Activated T-cell treated with anti-CD3 and anti-CD28 coated beads, Interleukin-2, amount 50 U/mL, for 4 hours (primary cell): Measurements from ENCODE around the gene SCMH1. TPM values are rescaled to one million over a fixed set of nuclear protein-coding genes. Genes with fewer than 3 reads are reported as not detected.

Experiments used
- ATAC-seq, 2 donors: fragments of 200-7000 bp; cut with Tn5 transposase; one replicate each; pipeline ENCODE4 v1.10.0; 2021
- DNase-seq: peaks from one replicate; pipeline ENCODE4 v3.0.0-alpha.2; 2020
- H3K27me3 Mint-ChIP-seq: one replicate; pipeline ENCODE4 v1.8.0; 2021; ENCODE audit warnings: low read depth, mixed read lengths
- H3K36me3 Mint-ChIP-seq: one replicate; pipeline ENCODE4 v1.8.0; 2022; ENCODE audit warnings: mixed read lengths; ENCODE audit not compliant: insufficient read depth
- H3K4me1 Mint-ChIP-seq: one replicate; pipeline ENCODE4 v1.8.0; 2021; ENCODE audit warnings: low read depth, mixed read lengths
- H3K4me3 Mint-ChIP-seq: one replicate; pipeline ENCODE4 v1.8.0; 2021; ENCODE audit warnings: mild to moderate bottlenecking, moderate library complexity, mixed read lengths
- H3K9me3 Mint-ChIP-seq: one replicate; pipeline ENCODE4 v1.8.0; 2021; ENCODE audit warnings: mixed read lengths
- total RNA-seq, 3 donors: library from RNA; stranded (reverse); gene quantifications; one replicate each; pipeline ENCODE4 v1.2.1, GENCODE V29; 2021

The SCMH1 gene
- total RNA-seq, 3 donors from 2014 or later: 17.1 to 19.8 (median 17.9) TPM

DNA sequence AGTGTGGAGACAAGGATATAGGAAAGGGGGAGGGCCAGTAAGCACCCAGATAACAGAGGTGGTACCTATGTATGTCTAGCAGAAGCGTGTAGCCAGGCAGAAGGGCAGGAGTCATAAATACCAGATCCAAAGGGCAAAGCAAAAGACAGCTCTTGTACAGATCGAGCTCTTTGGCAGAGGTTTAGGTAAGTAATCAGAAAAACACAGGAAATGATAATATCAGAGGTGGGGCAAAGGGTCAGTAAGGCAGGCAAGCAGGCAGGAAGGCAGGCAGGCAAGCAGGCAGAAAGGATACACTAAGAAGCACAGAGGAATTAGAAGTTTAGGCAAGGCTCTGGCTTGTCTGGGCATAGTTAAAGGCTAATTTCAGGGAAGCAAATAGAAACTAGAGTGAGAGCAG lies 197.9 kb downstream of the SCMH1 start:
- Mint-ChIP-seq H3K9me3 (no peaks in the 10 kb centered on the region), H3K36me3 (peaks cover 43% of the 10 kb centered on the region)
- no peak for ATAC-seq

DNA sequence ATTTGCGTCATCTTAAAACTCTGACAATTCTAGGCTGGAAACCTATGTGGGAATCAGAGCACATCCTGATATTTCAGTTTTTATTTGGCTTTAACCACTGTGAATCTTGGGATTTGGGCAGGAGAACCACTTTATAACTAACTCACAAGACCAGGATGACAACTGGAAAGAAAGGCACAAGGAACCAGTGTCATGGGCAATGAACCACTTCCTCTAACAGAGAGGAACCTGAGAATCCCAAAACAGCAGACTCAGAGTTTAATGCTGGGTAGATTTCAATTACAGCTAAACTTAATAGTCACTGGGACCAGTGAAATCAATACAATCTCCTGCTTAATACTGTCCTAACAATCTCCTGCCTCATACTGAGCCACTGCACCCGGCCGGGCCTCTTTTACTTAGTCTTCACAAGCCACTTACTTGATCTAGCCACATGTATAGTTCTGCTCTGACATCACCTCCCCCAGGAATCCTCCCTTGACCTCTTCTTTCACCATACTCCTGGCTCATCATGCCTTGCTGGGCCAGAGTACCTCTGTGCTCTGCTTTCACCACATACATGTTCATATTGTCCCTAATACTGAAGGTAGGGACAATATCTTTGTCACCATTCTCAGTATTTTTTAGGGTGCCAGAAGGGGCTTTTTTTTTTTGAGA lies 200.4 kb downstream of the SCMH1 start:
- Mint-ChIP-seq H3K36me3 (peaks cover 31% of the 10 kb centered on the region), H3K4me3 (no peak overlapping the region), H3K4me1 (peaks cover 6% of the 10 kb centered on the region), H3K9me3 (no peaks in the 10 kb centered on the region), H3K27me3 (no peaks in the 10 kb centered on the region)
- ATAC-seq (no peak), DNase-seq (no peak)

More for the DNA sequence above, 197.9 kb downstream of the SCMH1 start:
- H3K27me3 Mint-ChIP-seq: no peaks in the 10 kb centered on the region
- H3K4me1 Mint-ChIP-seq: peaks cover 6% of the 10 kb centered on the region
- H3K4me3 Mint-ChIP-seq: no peak overlapping the region
- DNase-seq: no peak

DNA sequence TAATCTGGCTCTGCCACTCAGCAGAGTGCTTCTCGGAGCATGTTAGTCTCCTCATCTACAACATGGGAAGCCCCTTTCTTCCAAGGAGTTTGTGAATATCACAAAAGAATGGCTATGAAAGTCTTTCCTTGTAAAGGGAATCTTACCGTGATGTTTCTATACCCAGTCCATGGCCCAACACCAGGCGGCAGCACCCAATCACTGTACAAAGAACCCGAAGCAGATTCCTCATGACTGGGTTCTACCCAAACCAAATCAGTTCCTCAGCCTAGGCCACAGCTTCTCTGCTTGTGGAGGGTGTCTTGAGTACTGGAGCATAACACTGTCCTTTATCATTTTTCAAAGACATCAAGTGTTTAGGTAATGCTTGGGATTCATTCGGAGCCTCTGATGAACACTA lies 204.0 kb downstream of the SCMH1 start:
- H3K4me1 Mint-ChIP-seq: no peaks in the 10 kb centered on the region
- no peak for ATAC-seq
- H3K36me3 Mint-ChIP-seq: peaks cover 20% of the 10 kb centered on the region
- H3K4me3 Mint-ChIP-seq: no peak overlapping the region
- DNase-seq: no peak
- H3K9me3 Mint-ChIP-seq: no peaks in the 10 kb centered on the region
- no peaks in the 10 kb centered on the region for H3K27me3 Mint-ChIP-seq

DNA sequence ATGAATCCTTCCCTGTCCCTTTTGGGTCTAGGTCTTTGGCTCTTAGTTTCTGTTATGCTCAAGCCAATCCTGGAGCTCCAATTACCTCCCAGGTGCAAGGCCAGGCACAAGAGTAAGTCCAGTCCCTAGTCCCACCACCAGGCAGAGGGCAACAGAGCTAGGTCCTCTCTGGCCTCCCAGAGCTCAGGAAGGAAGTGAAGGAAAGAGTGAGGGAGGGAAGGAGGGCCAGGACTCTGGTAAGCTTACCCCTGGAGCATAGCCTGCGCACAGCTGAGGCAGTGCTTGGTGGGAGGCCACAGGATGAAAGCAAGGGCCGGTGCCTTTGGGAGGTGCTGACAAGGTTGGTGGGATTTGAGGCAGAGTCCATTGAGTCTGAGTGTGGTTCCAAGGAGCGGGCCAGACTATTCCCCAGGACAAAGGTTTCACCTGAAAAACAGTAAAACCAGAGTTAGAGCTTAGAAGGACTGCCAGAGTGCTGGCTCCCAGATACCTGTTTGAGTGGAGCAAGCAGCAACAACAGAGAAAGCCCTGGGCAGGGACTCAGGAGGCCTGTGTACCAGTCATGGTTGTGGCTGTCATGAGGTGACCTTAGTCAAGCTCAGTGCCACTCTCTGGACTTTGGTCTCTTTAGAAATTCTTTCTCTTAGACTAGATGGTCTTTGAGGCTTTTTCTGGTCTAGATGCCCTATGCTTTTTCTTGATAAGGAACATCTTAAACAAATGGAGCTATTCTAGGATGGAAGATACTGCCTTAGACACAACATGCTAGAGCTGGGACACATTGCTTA lies 204.8 kb downstream of the SCMH1 start:
- Mint-ChIP-seq H3K9me3 (no peaks in the 10 kb centered on the region), H3K27me3 (no peaks in the 10 kb centered on the region)
- ATAC-seq: no peak

DNA sequence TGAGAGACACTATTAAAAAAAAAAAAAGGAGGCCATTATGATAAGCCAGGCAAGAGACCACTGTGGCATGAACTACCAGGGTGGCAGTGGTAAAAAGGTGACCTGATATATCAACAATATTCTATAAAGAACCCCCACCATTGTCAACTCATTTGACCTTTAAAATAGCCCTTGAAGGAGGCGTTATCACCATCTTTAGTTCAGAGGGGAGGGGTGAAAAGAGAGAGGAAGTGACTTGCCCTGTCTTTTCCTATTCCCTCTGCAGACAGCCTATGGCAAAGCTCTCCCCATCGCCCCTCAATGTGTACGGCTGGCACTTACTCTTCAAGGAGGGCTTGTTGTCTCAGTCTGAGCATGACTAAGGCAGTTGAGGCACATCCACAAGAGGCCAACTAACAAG lies 208.8 kb downstream of the SCMH1 start:
- Mint-ChIP-seq H3K4me3 (no peak overlapping the region), H3K36me3 (peaks cover 23% of the 10 kb centered on the region), H3K9me3 (no peaks in the 10 kb centered on the region), H3K27me3 (no peaks in the 10 kb centered on the region), H3K4me1 (no peaks in the 10 kb centered on the region)
- DNase-seq (no peak), ATAC-seq (no peak)

More for the DNA sequence above, 204.8 kb downstream of the SCMH1 start:
- Mint-ChIP-seq H3K4me1 (no peaks in the 10 kb centered on the region), H3K36me3 (peaks cover 23% of the 10 kb centered on the region), H3K4me3 (no peak overlapping the region)
- no peak for DNase-seq

DNA sequence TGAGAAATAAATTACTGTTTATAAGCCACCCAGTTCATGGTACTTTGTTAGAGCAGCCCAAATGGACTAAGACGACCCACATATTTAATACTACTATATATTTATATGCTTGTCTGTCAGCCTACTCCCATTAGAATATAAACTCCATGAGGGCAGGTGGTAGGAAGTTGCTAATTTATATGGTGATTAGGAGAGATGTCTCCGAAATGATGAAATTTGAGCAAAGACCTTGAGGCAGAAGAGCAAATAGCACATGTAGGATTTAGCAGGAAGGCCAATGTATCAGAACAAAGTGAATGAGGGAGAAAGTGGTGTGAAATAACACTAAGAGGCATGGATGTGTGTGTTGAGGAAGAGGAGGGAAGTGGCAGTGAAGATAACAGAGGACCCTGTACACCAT lies 210.0 kb downstream of the SCMH1 start:
- no peaks in the 10 kb centered on the region for H3K4me1 Mint-ChIP-seq
- DNase-seq (no peak), ATAC-seq (no peak)
- no peaks in the 10 kb centered on the region for H3K27me3 Mint-ChIP-seq
- no peaks in the 10 kb centered on the region for H3K9me3 Mint-ChIP-seq
- H3K36me3 Mint-ChIP-seq: peaks cover 23% of the 10 kb centered on the region
- no peak overlapping the region for H3K4me3 Mint-ChIP-seq

DNA sequence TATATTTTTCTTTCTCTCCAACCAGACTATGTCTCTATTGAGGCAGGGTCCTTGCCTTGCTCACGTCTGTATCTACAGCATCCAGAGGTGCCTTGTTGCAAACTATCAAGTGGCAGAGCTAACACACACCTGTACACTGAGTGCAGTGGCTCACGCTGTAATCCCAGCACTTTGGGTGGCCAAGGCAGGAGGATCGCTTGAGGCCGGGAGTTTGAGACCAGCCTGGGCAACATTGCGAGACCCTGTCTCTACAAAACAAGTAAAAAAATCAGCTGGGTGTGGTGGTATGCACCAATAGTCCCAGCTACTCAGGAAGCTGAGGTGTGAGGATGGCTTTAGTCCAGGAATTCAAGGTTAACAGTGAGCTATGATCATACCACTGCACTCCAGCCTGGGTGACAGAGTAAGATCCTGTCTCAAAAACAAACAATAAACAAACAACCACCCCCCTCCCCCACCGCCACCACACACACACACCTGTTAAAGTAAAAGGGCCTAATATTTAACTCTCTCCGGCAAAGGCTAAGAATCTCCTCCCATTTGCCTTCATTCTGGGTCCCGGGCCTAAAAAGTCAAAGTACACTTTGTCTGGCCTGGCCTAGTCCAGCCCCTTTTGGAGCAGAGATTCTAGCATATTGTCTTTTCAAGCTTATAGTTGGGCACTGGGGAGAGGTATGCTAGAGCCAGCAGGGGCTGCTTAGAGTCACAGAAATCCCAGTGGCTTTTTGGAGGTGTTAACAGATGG lies 211.1 kb downstream of the SCMH1 start:
- no peak for DNase-seq
- Mint-ChIP-seq H3K9me3 (no peaks in the 10 kb centered on the region), H3K4me3 (no peak overlapping the region), H3K27me3 (no peaks in the 10 kb centered on the region), H3K36me3 (peaks cover 26% of the 10 kb centered on the region), H3K4me1 (peaks cover 3% of the 10 kb centered on the region)
- no peak for ATAC-seq

DNA sequence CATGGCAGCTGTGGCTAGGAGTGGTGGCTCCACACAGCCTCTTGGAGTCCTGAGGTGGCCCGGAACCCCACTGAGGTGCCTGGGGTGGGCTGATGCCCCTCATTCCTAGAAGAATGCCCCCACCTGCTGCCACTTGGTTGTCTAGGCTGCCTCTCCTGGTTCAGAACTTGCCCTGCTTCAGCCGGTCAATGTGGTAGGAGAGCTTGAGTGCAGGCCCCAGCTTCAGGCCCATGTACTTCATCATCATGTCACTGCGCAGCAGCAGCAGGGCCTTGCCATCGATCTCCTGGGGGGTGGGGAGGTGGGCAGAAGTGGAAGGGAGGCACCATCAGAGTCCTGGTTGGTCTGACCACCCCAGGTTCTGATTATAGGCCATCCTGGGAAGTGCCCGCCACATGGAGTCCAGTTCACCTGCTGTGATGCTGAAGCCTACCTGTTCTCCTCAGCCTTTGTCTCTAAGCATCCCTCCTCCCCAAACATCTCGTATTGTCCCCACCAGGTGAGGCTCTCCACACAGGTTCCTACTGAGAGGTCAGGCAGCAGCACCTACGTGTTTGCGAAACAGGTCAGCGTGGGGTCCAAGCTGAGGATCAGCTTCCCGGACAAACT lies 214.0 kb downstream of the SCMH1 start:
- Mint-ChIP-seq H3K36me3 (peaks cover 20% of the 10 kb centered on the region), H3K27me3 (no peaks in the 10 kb centered on the region), H3K9me3 (no peaks in the 10 kb centered on the region), H3K4me3 (no peak overlapping the region), H3K4me1 (peaks cover 3% of the 10 kb centered on the region)
- DNase-seq (no peak), ATAC-seq (no peak)

DNA sequence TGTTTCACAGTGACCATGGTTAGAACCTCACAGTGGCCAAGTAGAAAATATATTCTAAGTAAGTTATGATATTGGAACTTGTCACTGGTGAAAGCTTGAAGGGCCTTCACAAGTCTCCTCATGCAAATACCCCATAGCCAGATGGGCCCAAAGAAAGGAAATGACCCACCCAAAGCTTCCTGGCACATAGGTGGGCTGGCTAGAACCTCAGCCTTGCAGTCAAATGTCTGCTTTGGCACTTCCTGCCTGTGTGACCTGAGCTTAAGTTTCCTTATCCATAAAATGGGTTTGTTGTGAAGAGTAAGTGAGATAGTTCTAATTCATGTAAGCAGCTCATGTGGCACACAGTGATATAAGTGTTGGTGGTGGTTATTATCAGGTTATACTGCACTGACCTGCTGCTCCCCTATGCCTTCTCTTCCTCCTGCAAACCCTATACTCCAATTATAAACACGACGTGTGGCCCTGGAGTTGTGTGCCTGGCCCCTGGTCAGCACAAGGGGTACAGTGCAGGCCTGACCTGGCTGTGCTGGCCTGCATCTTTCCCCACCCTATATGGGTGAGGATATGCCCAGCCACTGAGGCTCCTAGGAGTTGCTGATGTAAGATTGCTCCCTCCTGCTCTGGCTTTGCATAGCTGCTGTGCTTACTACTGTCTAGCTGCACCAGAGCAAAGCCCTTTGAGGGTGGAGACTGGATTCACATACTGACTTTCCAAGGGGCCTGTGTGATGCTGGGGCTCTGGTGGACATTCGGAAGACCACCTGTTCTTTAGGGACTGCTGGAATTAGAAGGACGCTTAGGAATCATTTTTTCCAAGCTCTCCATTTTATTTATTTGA lies 215.9 kb downstream of the SCMH1 start:
- H3K4me3 Mint-ChIP-seq: no peak overlapping the region
- H3K36me3 Mint-ChIP-seq: peaks cover 11% of the 10 kb centered on the region
- no peaks in the 10 kb centered on the region for H3K9me3 Mint-ChIP-seq
- H3K27me3 Mint-ChIP-seq: no peaks in the 10 kb centered on the region
- DNase-seq (no peak), ATAC-seq (no peak)
- H3K4me1 Mint-ChIP-seq: peaks cover 6% of the 10 kb centered on the region

DNA sequence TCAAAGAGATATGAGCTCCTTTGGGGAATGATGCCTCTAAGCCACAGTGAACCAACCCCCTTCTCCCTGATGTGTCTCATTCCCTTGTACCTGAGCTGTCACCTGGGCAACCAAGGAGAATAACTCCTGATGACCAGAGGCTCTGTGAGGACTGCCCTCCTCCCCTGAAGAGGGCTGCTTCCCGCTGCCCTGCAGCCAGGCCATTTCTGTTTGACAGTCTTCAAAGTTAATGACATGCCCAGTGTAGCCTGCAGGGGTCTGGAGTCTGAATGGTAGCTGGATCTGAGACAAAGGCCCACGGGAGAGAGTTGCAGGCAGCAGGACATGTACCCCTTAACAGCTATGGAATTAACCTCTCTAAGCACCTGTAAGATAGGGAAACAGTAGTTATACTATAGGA lies 217.2 kb downstream of the SCMH1 start:
- Mint-ChIP-seq H3K27me3 (no peaks in the 10 kb centered on the region), H3K4me3 (no peak overlapping the region), H3K36me3 (peaks cover 6% of the 10 kb centered on the region), H3K9me3 (no peaks in the 10 kb centered on the region), H3K4me1 (peaks cover 6% of the 10 kb centered on the region)
- DNase-seq (no peak), ATAC-seq (no peak)

DNA sequence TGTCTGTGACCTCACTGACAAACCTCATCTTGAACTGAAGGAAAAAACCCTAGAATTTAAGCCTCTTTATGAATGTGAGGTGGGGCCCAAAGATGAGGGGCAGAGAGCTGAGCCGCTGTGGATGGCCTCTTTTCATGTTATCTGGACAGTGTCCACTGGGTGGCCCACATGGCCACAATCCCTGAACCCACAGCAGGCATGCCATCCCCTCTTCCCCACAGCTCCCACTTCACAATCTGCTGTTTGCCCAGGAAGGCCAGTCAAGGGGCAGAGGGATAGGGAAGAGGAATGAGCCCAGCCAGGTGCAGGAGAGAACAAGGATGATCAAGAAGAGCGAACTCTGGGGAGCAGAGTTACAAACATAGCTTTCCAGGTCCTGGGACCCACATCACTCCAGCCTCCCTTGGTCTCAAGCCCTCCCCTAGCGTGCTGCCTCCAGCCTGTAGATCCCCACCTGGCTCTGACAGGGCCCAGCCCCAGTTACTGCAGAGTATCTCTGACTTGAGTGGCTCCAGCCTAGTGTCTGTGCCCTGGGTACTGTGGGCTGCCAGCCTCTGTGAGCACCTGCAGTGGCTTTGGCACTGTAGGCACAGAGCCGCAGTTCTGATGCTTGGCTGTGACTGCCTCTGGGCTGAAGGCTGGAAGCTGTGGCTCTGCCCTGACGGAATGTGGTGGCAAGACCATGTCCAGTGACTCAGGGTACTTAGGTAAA lies 218.7 kb downstream of the SCMH1 start:
- Mint-ChIP-seq H3K36me3 (peaks cover 8% of the 10 kb centered on the region), H3K4me3 (no peak overlapping the region), H3K9me3 (no peaks in the 10 kb centered on the region), H3K27me3 (no peaks in the 10 kb centered on the region), H3K4me1 (peaks cover 6% of the 10 kb centered on the region)
- DNase-seq: no peak
- peak in 1 of 2 donors; percentile 7 for ATAC-seq

DNA sequence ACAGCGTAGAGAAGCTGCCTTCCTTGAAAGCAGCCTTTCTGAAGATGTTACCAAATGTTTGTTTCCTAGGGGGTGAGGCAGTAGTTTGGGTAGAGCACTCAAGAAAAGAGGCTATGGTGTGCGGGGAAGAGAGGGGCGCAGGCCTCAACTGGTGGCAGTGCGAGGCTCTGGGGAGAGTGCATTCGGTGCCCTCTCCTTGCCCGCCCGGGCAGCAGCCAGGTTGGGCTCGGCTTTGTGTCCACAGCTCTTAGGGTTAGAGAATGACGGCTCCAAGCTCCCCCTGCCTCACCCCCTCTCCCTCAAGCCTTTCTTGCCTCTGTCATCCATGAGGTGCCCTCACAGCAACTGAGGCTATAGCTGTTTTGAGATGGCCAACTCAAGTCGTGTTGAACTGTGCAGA lies 219.7 kb downstream of the SCMH1 start:
- H3K4me3 Mint-ChIP-seq: no peak overlapping the region
- no peaks in the 10 kb centered on the region for H3K9me3 Mint-ChIP-seq
- DNase-seq: no peak
- peaks cover 8% of the 10 kb centered on the region for H3K36me3 Mint-ChIP-seq
- no peak for ATAC-seq
- peaks cover 6% of the 10 kb centered on the region for H3K4me1 Mint-ChIP-seq
- no peaks in the 10 kb centered on the region for H3K27me3 Mint-ChIP-seq

DNA sequence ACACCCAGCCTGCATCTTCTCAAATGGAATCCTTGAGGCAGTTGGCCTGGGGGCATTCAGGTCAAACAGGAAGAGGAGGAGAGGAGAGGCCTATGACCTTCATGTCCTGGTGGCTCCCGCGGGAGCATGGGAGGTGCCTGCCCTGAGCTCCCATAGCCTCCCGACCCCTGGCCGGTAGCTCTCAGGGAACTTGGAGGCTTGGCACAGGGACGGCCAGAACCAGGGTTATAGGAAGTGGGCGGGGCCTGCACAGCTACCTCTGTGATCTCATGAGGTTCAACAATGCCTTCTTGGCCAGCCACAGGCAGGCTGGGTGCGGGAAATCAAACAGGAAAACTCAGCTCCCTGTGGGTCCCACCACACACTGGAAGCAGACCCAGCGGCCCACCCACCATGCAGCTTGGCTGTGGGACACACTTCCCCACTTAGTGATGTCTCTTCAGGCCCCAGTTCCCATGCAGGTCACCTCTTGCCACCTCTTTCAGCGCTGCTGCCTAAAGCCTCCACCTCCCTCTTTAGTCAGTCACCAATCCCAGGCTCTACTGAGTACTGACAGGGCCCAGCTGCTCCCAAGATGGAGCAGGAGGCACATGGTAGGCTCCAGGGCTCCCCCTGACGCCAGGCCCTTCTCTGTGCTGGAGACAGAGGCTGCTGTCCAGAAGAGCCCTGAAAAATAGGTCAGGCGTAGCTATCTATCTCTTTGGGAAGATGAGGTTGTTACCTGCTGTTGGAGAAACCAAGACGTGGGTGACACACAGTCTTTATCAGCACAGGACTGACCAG lies 220.4 kb downstream of the SCMH1 start, which contains the start of gene SLFNL1:
TSS of gene SLFNL1 (minus strand) at position 200 of the 783 bp plus-strand sequence. CDS start 1,065 bp downstream, outside the sequence.
- Mint-ChIP-seq H3K4me1 (peaks cover 6% of the 10 kb centered on the region), H3K36me3 (peaks cover 8% of the 10 kb centered on the region), H3K27me3 (no peaks in the 10 kb centered on the region), H3K4me3 (no peak within 1 kb of the TSS), H3K9me3 (no peaks in the 10 kb centered on the region)
- DNase-seq (no peak), ATAC-seq (no peak)
